ENCODE data around the gene ANG. TPM values are rescaled to one million over a fixed set of nuclear protein-coding genes. Genes with fewer than 3 reads are reported as not detected.

ANG gene
- total RNA-seq, 1 experiment from 2014 or later = 4.4 TPM

DNA sequence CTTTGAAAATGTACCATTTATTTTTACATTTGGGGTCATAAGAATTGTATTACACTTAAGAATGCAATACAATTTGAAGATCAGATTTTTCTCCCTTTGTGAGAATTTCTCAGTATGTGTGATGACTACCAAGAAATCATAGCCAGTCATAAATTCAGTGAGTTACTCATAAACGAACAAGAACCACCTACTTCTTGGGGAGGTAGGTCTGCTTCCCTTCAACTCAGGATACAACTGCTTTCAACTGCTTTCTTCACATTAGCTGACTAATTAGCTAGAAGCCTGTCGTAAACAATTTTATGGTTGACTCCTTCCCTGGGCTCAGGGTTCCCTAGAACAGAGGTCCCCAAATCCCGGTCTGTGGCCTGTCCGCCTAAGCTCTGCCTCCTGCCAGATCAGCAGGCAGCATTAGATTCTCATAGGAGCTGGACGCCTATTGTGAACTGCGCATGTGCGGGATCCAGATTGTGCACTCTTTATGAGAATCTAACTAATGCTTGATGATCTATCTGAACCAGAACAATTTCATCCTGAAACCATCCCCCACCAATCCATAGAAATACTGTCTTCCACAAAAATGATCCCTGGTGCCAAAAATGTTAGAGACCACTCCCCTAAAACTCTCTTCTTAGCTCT, 3.7 kb downstream of the ANG start:
- Histone ChIP-seq H3K27me3 (ENCODE audit: insufficient read depth, low read depth) (no peaks in the 10 kb centered on the region), H3K36me3 (ENCODE audit: low read depth) (no peaks in the 10 kb centered on the region), H3K9me2 (ENCODE audit: insufficient read depth) (no peaks in the 10 kb centered on the region), H3K9me3 (ENCODE audit: insufficient read depth, low read depth) (no peaks in the 10 kb centered on the region), H4K20me1 (ENCODE audit: insufficient read depth) (no peaks in the 10 kb centered on the region), H3F3A (ENCODE audit: insufficient read depth, low read depth) (no peaks in the 10 kb centered on the region), H3K4me3 (no peak overlapping the region), H3K4me2 (no peak overlapping the region), H3K4me1 (replicated peaks; ENCODE audit: insufficient read depth) (no peaks in the 10 kb centered on the region), H3K27ac (no peak overlapping the region), H3K79me2 (ENCODE audit: low read depth) (no peaks in the 10 kb centered on the region), H2AFZ (no peak overlapping the region)
- no TSS peak for BruUV-seq (replicated peaks)
- TF ChIP-seq EZH2 (IDR thresholded peaks at IDR 0.05; ENCODE audit: low read depth) = no peak
- TF ChIP-seq, protein P1, sequence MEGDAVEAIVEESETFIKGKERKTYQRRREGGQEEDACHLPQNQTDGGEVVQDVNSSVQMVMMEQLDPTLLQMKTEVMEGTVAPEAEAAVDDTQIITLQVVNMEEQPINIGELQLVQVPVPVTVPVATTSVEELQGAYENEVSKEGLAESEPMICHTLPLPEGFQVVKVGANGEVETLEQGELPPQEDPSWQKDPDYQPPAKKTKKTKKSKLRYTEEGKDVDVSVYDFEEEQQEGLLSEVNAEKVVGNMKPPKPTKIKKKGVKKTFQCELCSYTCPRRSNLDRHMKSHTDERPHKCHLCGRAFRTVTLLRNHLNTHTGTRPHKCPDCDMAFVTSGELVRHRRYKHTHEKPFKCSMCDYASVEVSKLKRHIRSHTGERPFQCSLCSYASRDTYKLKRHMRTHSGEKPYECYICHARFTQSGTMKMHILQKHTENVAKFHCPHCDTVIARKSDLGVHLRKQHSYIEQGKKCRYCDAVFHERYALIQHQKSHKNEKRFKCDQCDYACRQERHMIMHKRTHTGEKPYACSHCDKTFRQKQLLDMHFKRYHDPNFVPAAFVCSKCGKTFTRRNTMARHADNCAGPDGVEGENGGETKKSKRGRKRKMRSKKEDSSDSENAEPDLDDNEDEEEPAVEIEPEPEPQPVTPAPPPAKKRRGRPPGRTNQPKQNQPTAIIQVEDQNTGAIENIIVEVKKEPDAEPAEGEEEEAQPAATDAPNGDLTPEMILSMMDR (conservative IDR thresholded peaks at IDR 0.05) = no peak
- ChIA-PET POLR2A (ENCODE audit: unreplicated experiment) (no interaction called here), CTCF (interaction anchor here (0.5 kb wide), 1 partner anchor 279 kb away, joined by 3 read pairs; the partner anchor contains the start of gene TEP1)
- no peak for DNase-seq
- intact Hi-C loops (cut with micrococcal nuclease; ENCODE audit: unreplicated experiment) = no loop called here

DNA sequence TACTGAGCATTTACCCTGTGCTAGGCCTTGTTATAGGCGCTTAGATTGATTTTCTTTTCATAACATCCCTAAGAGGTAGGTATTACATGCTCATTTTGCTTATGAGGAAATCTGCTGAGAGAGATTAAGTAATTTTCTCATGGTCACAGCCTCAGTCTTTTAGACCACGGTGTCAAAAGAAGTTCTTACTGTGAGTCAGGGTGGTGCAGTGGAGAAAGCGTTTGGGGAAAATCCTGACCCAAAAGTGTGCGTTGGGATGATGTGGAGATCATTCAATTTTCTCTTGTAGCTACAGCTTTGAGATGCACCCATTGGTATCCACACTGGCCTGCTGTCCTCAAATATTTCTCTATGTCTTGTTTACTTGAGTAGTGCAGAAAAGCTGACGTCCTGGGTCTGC, 8.2 kb downstream of the ANG start:
- CTCF ChIA-PET = interaction anchor here (0.7 to 1.0 kb wide), 3 partner anchors 147 to 159 kb away, joined by 3 to 4 read pairs (median 4); no protein-coding TSS in a partner anchor
- Histone ChIP-seq H3K27ac (no peak overlapping the region), H3K4me3 (no peak overlapping the region), H3K9me3 (ENCODE audit: insufficient read depth, low read depth) (no peaks in the 10 kb centered on the region), H3K4me1 (replicated peaks; ENCODE audit: insufficient read depth) (no peaks in the 10 kb centered on the region), H3F3A (ENCODE audit: insufficient read depth, low read depth) (no peaks in the 10 kb centered on the region), H2AFZ (no peak overlapping the region), H3K36me3 (ENCODE audit: low read depth) (no peaks in the 10 kb centered on the region), H3K4me2 (no peak overlapping the region), H4K20me1 (ENCODE audit: insufficient read depth) (no peaks in the 10 kb centered on the region), H3K9me2 (ENCODE audit: insufficient read depth) (no peaks in the 10 kb centered on the region), H3K79me2 (ENCODE audit: low read depth) (no peaks in the 10 kb centered on the region), H3K27me3 (ENCODE audit: insufficient read depth, low read depth) (no peaks in the 10 kb centered on the region)
- DNase-seq = no peak
- TF ChIP-seq EZH2 (IDR thresholded peaks at IDR 0.05; ENCODE audit: low read depth) = no peak
- TF ChIP-seq, protein P1 (conservative IDR thresholded peaks at IDR 0.05) = no peak
- POLR2A ChIA-PET (ENCODE audit: unreplicated experiment) = no interaction called here
- intact Hi-C loops (cut with micrococcal nuclease; ENCODE audit: unreplicated experiment) = loop anchor here (1.0 to 5.0 kb wide), 4 partner anchors 106 to 406 kb away; partner anchors contain the start of genes RNASE1 and TMEM253
- BruUV-seq (replicated peaks) = no TSS peak

DNA sequence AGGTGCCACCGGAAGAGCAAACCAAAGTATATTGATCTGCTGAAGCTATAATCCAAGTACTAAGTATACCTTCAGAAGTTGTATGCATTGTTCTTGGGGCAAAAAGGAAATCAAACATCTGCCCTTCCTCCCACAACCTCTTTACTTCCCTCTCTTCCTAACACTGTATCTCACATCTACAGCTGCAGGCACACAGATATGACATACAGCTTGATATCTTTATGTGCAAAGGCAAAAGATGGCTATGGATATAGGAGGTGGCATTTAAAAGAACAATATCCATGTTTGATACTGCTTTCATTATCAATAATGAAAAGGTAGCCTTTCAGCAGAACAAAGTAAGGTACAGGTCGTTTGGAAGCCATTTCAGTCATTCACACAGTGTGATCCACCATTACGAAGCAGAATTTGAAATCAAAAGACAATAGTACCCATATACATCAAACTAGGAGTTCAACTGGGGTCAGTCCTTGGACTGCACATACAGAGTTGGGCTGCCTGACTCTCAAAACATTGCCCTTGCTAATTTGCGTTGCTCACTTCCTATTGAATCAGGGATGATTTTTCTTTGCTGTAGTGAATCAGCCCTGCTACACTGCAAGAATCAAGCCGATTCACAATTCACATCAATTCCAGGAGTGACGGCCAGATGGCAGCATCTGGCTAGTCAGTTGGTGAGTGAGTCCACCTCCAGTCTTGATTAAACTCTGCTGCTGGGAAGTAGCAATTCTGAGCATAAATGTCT, 8.9 kb downstream of the ANG start:
- no peaks in the 10 kb centered on the region for H3K4me1 ChIP-seq (replicated peaks; ENCODE audit: insufficient read depth)
- H3K27ac ChIP-seq = no peak overlapping the region
- POLR2A ChIA-PET (ENCODE audit: unreplicated experiment) = no interaction called here
- no peak overlapping the region for H3K4me2 ChIP-seq
- no peak for TF ChIP-seq EZH2 (IDR thresholded peaks at IDR 0.05; ENCODE audit: low read depth)
- TF ChIP-seq, protein P1 (conservative IDR thresholded peaks at IDR 0.05) = peak; percentile 73
- no peak overlapping the region for H3K4me3 ChIP-seq
- CTCF ChIA-PET = interaction anchor here (0.6 to 1.0 kb wide), 3 partner anchors 152 to 344 kb away, joined by 3 to 4 read pairs (median 4); no protein-coding TSS in a partner anchor
- no peaks in the 10 kb centered on the region for H3K79me2 ChIP-seq (ENCODE audit: low read depth)
- H3K36me3 ChIP-seq (ENCODE audit: low read depth) = no peaks in the 10 kb centered on the region
- no peaks in the 10 kb centered on the region for H3F3A ChIP-seq (ENCODE audit: insufficient read depth, low read depth)
- H3K27me3 ChIP-seq (ENCODE audit: insufficient read depth, low read depth) = no peaks in the 10 kb centered on the region
- no TSS peak for BruUV-seq (replicated peaks)
- intact Hi-C loops (cut with micrococcal nuclease; ENCODE audit: unreplicated experiment) = loop anchor here (1.0 to 5.0 kb wide), 4 partner anchors 105 to 405 kb away; partner anchors contain the start of genes RNASE1 and TMEM253
- H4K20me1 ChIP-seq (ENCODE audit: insufficient read depth) = no peaks in the 10 kb centered on the region
- no peaks in the 10 kb centered on the region for H3K9me2 ChIP-seq (ENCODE audit: insufficient read depth)
- no peaks in the 10 kb centered on the region for H3K9me3 ChIP-seq (ENCODE audit: insufficient read depth, low read depth)
- peak; percentile 51 to 55 for DNase-seq
- no peak overlapping the region for H2AFZ ChIP-seq

Measured in PC-9 (cell line).